RWPE1 (cell line): ENCODE results near the gene FLG2.

Experiments
- CTCF ChIA-PET: fragments of 350-600 bp; sonication (Branson Sonifier 250); formaldehyde crosslinking; extraction: SDS; loops from one replicate; lab custom pipeline; 2021; lab: Yijun Ruan, JAX
- POLR2A ChIA-PET: fragments of 400-600 bp; formaldehyde crosslinking; extraction: SDS; loops from one replicate; lab custom pipeline; 2020; ENCODE audit warnings: antibody characterized with exemption; ENCODE audit not compliant: low non-redundant PET; lab: Yijun Ruan, JAX
- DNase-seq: peaks from one replicate; pipeline ENCODE4 v3.0.0; 2012; ENCODE audit warnings: low spot score
- H3K27ac ChIP-seq: fragments of 450-650 bp; 2 replicates; pipeline ENCODE4 v1.5.1; 2017
- CTCF ChIP-seq: fragments of 450-650 bp; conservative IDR thresholded peaks from 2 replicates; pipeline ENCODE4 v1.5.1; 2017; ENCODE audit warnings: low read depth, mild to moderate bottlenecking

Gene FLG2

GRCh38 chr1:152388889-152389288, 29.1 kb upstream of the FLG2 start:
- POLR2A ChIA-PET: no interaction called here
- CTCF ChIA-PET: interaction anchor here (0.6 kb wide), 2 partner anchors 10 to 52 kb away, joined by 3 to 4 read pairs; no protein-coding TSS in a partner anchor
- no peak overlapping the region for H3K27ac ChIP-seq
- DNase-seq: no peak
- TF ChIP-seq CTCF: no peak

GRCh38 chr1:152386940-152387339, 27.1 kb upstream of the FLG2 start:
- peak; percentile 36 for DNase-seq
- ChIA-PET POLR2A (no interaction called here), CTCF (interaction anchor here (1.1 kb wide), 1 partner anchor 55 kb away, joined by 4 read pairs; no protein-coding TSS in a partner anchor)
- no peak for TF ChIP-seq CTCF
- no peak overlapping the region for H3K27ac ChIP-seq

DNA sequence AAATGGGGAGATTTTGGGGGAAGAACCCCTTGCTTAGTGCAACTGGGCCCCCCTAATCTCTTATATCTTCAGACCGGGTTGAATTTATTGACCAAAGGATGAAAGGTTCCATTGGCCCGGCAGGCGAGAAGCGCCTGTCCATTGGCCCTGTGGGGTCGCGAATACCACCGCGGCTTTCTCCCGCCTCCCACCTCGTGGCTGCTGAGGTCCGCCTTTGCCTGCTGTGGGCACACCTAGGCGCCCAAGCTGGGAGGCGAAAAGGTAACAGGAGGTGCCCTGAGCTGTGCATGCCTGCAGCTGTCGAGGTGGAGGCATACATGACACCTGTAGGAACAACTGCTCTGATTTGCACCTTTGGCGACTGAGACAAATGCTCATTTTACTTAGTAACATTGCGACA, 21.1 kb upstream of the FLG2 start:
- TF ChIP-seq CTCF: no peak
- DNase-seq: no peak
- CTCF ChIA-PET: no interaction called here
- POLR2A ChIA-PET: no interaction called here
- H3K27ac ChIP-seq: no peak overlapping the region

DNA sequence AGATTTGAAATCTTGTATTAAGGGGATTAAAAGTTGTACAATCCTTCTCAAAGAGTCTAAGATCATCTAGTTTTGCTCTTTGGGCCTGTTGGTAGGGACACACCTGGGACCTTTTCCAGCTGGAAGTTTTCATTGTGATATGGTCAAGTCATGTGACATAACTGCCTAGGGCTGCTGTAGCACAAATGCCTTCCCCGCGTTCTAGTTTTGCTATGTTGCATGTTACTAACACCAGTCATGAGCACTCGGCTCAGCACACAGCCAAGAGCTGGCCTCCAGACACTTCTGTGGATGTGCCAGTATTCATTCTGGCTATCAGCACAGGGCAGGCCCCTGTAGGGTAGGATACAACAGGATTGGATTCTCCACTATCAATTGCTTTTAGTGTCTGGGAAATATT, 14.6 kb upstream of the FLG2 start:
- H3K27ac ChIP-seq: no peak overlapping the region
- no peak for DNase-seq
- TF ChIP-seq CTCF: no peak
- ChIA-PET POLR2A (no interaction called here), CTCF (no interaction called here)

GRCh38 chr1:152372672-152373071, 12.9 kb upstream of the FLG2 start:
- CTCF ChIA-PET: no interaction called here
- TF ChIP-seq CTCF: no peak
- H3K27ac ChIP-seq: no peak overlapping the region
- POLR2A ChIA-PET: no interaction called here
- no peak for DNase-seq

DNA sequence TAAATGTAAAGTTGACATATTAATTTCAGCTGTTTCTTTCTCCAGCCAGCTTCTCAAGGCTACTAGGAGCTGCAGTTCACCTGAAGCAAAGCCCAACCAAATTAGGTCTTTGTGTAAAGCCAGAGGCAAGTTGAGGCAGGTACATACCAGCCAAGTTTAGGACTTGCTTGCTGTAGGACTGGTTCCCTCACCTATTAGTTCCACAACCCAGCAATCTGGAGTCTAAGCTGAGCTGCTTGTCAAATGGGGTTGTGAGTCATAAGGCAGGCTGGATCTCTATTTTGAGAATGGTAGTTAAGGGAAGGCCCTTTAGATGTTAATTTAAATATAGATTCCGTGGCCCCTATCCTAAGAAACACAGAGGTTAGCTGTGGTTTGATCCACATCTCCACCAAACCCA, 7.6 kb upstream of the FLG2 start:
- POLR2A ChIA-PET: no interaction called here
- no peak overlapping the region for H3K27ac ChIP-seq
- peak; percentile 85 for DNase-seq
- TF ChIP-seq CTCF: no peak
- CTCF ChIA-PET: interaction anchor here (1.0 to 1.5 kb wide), 2 partner anchors 20 to 33 kb away, joined by 3 to 5 read pairs; no protein-coding TSS in a partner anchor

DNA sequence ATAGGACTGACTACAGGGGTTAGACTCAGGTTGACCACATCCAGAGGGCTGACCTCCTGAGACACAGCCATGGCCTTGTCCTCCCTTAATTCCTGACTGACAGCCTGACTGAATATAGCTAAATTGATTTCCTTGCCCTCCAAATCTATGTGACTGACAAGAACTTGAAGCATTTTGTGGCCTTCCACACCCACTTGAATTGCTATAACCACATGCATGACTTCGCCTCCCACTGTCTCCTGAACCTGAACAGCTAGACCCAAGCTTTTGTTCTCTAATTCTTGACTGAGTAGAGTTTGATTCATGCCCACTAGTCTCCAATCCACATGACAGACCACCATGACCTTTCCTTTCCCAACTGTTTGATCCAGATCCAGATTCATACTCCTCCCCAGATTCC, 3.1 kb downstream of the FLG2 start:
- DNase-seq: no peak
- ChIA-PET POLR2A (no interaction called here), CTCF (interaction anchor here (1.3 kb wide), 1 partner anchor 10 kb away, joined by 3 read pairs; no protein-coding TSS in a partner anchor)
- no peak for TF ChIP-seq CTCF
- no peak overlapping the region for H3K27ac ChIP-seq
